GM12878 (cell line): ENCODE results near the gene KASH5. TPM values are rescaled to one million over a fixed set of nuclear protein-coding genes. Genes with fewer than 3 reads are reported as not detected.

ENCODE experiments used
- ATAC-seq: fragments of 200-7000 bp; cut with Tn5 transposase; 3 replicates; pipeline ENCODE4 v1.9.1; 2020; ENCODE audit warnings: mild to moderate bottlenecking, moderate library complexity
- BruUV-seq: library from RNA; stranded (reverse); fragments of 400-500 nt; replicated peaks from 2 replicates; lab custom pipeline; 2021; lab: Mats Ljungman, UMichigan
- CTCF ChIA-PET: fragments of 300-600 bp; sonication (Branson Sonifier 250); formaldehyde crosslinking; extraction: SDS; loops from one replicate; lab custom pipeline; 2021; ENCODE audit warnings: inconsistent platforms; lab: Yijun Ruan, JAX
- POLR2A ChIA-PET: fragments of 350-600 bp; formaldehyde crosslinking; extraction: SDS; loops from one replicate; lab custom pipeline; 2021; ENCODE audit warnings: inconsistent platforms; lab: Charles Lee
- RAD21 ChIA-PET: fragments of 300-600 bp; sonication (Branson Sonifier 250); formaldehyde crosslinking; loops from one replicate; lab custom pipeline; 2023; ENCODE audit warnings: antibody characterized with exemption; ENCODE audit not compliant: unreplicated experiment; lab: Charles Lee
- SMC1A ChIA-PET: fragments of 300-600 bp; sonication (Branson Sonifier 250); formaldehyde crosslinking; loops from one replicate; lab custom pipeline; 2023; ENCODE audit not compliant: unreplicated experiment, uncharacterized antibody; lab: Charles Lee
- DNase-seq: peaks from one replicate; pipeline ENCODE4 v3.0.0-alpha.2; 2011; ENCODE audit warnings: low read depth, low spot score
- FAIRE-seq: peaks from 3 replicates; lab custom pipeline; 2011; peaks lifted over from hg19 to GRCh38; lab: Jason Lieb, UNC
- H2AFZ ChIP-seq: 2 replicates; pipeline ENCODE4 v1.6.0; 2011; ENCODE audit warnings: low read depth, low read length, control low read depth; ENCODE audit not compliant: control insufficient read depth
- H3K27ac ChIP-seq: 2 replicates; pipeline ENCODE4 v1.5.1; 2011; ENCODE audit warnings: control low read depth; ENCODE audit not compliant: control insufficient read depth, insufficient read depth
- H3K27me3 ChIP-seq, 2 experiments: replicated peaks in 1 of 2; 2 replicates each; pipeline versions ENCODE4 v1.6.0 to v1.6.1; 2011; ENCODE audit warnings: low read length in 1 of 2; ENCODE audit not compliant: control insufficient read depth in 2 of 2, insufficient read depth in 2 of 2
- H3K36me3 ChIP-seq, 2 experiments: 2 replicates each; pipeline ENCODE4 v1.5.1; 2011; ENCODE audit warnings: low read length in 1 of 2; ENCODE audit not compliant: control insufficient read depth in 2 of 2, insufficient read depth in 2 of 2
- H3K4me1 ChIP-seq: 2 replicates; pipeline ENCODE4 v1.6.1; 2011; ENCODE audit warnings: mild to moderate bottlenecking, low read length, moderate library complexity, mixed read lengths; ENCODE audit not compliant: control insufficient read depth, insufficient read depth
- H3K4me2 ChIP-seq: 2 replicates; pipeline ENCODE4 v1.6.0; 2011; ENCODE audit warnings: control low read depth; ENCODE audit not compliant: control insufficient read depth, insufficient read depth
- H3K4me3 ChIP-seq: fragments of 200-600 bp; sonication (generic); 2 replicates; pipeline ENCODE4 v1.5.1; 2016
- H3K79me2 ChIP-seq: 2 replicates; pipeline ENCODE4 v1.6.0; 2011; ENCODE audit warnings: low read length; ENCODE audit not compliant: control insufficient read depth, insufficient read depth
- H3K9ac ChIP-seq: 2 replicates; pipeline ENCODE4 v1.8.0; 2011; ENCODE audit warnings: low read length, control low read depth, mixed read lengths; ENCODE audit not compliant: control insufficient read depth, insufficient read depth
- H3K9me3 ChIP-seq: replicated peaks from 3 replicates; pipeline ENCODE4 v1.5.1; 2011; ENCODE audit warnings: mild to moderate bottlenecking, low read length; ENCODE audit not compliant: control insufficient read depth, insufficient read depth
- H4K20me1 ChIP-seq: 2 replicates; pipeline ENCODE4 v1.6.0; 2011; ENCODE audit not compliant: control insufficient read depth, insufficient read depth
- ASH2L ChIP-seq: fragments of 300-600, 200-600 bp; sonication (generic); IDR thresholded peaks from 2 replicates; pipeline ENCODE4 v1.6.1; 2017; ENCODE audit warnings: low read depth, mild to moderate bottlenecking, borderline replicate concordance
- ATF7 ChIP-seq: fragments of 450-650 bp; IDR thresholded peaks from 2 replicates; pipeline ENCODE4 v1.6.1; 2016; ENCODE audit warnings: low read depth, mild to moderate bottlenecking
- BACH1 ChIP-seq: fragments of 450-650 bp; IDR thresholded peaks from 2 replicates; pipeline ENCODE4 v1.6.1; 2017; ENCODE audit warnings: mild to moderate bottlenecking, borderline replicate concordance
- BHLHE40 ChIP-seq, 2 experiments: fragments of 450-650 bp in 1 of 2; IDR thresholded peaks; 2 replicates each; pipeline ENCODE4 v1.6.1; 2011 to 2017; ENCODE audit warnings: low read depth in 2 of 2, borderline replicate concordance in 1 of 2, improper control_type of control experiment in 1 of 2, low read length in 1 of 2, mild to moderate bottlenecking in 1 of 2
- ETV6 ChIP-seq, 2 experiments: fragments of 450-650 bp in 1 of 2; IDR thresholded peaks in 1 of 2; conservative IDR thresholded peaks in 1 of 2; 2 replicates each; pipeline ENCODE4 v1.6.1; 2014; ENCODE audit warnings: antibody characterized with exemption in 1 of 2, borderline replicate concordance in 1 of 2, low read depth in 1 of 2, mild to moderate bottlenecking in 1 of 2, moderate library complexity in 1 of 2
- IKZF2 ChIP-seq, 2 experiments: fragments of 450-650 bp; IDR thresholded peaks; 2 replicates each; pipeline ENCODE4 v1.6.1; 2017; ENCODE audit warnings: mild to moderate bottlenecking in 2 of 2, moderate library complexity in 2 of 2
- MEF2A ChIP-seq: IDR thresholded peaks from 2 replicates; pipeline ENCODE4 v1.6.1; 2011; ENCODE audit warnings: low read depth, mild to moderate bottlenecking, low read length, moderate library complexity; ENCODE audit not compliant: insufficient read depth
- MTA3 ChIP-seq: IDR thresholded peaks from 2 replicates; pipeline ENCODE4 v1.6.1; 2012; ENCODE audit warnings: low read length, inconsistent platforms, borderline replicate concordance
- NFIC ChIP-seq: IDR thresholded peaks from 2 replicates; pipeline ENCODE4 v1.6.1; 2012; ENCODE audit warnings: low read depth, mild to moderate bottlenecking, inconsistent platforms, low read length, moderate library complexity
- NFYA ChIP-seq: IDR thresholded peaks from 2 replicates; pipeline ENCODE4 v1.6.1; 2011; ENCODE audit warnings: low read depth, mild to moderate bottlenecking, low read length, improper control_type of control experiment, borderline replicate concordance
- RAD21 ChIP-seq: IDR thresholded peaks from 2 replicates; pipeline ENCODE4 v1.6.1; 2011; ENCODE audit warnings: mild to moderate bottlenecking, low read depth, low read length, moderate library complexity; ENCODE audit not compliant: insufficient read depth
- RFX5 ChIP-seq: IDR thresholded peaks from 2 replicates; pipeline ENCODE4 v1.6.1; 2011; ENCODE audit warnings: low read depth, low read length, improper control_type of control experiment
- SUZ12 ChIP-seq: fragments of 200-600 bp; sonication (generic); IDR thresholded peaks from one replicate; pipeline ENCODE4 v1.6.1; 2018; ENCODE audit warnings: antibody characterized with exemption, mild to moderate bottlenecking; ENCODE audit not compliant: unreplicated experiment
- TARDBP ChIP-seq: IDR thresholded peaks from 2 replicates; pipeline ENCODE4 v1.6.1; 2016; ENCODE audit warnings: borderline replicate concordance
- TCF12 ChIP-seq: IDR thresholded peaks from 2 replicates; pipeline ENCODE4 v1.6.1; 2011; ENCODE audit warnings: low read depth, mild to moderate bottlenecking, low read length
- ZNF274 ChIP-seq: IDR thresholded peaks from one replicate; pipeline ENCODE4 v1.8.0; 2011; ENCODE audit not compliant: insufficient read length, insufficient read depth
- ZZZ3 ChIP-seq: IDR thresholded peaks from 2 replicates; pipeline ENCODE4 v1.6.1; 2011; ENCODE audit warnings: low read depth; ENCODE audit not compliant: control insufficient read depth, insufficient read length
- WGBS: methylation state at CpG from one replicate; pipeline ENCODE4 v1.1.6; 2016; ENCODE audit warnings: low lambda C conversion rate; ENCODE audit not compliant: insufficient replicate concordance, insufficient coverage; ENCODE audit errors: missing lambda C conversion rate; 5-methylcytosine and 5-hydroxymethylcytosine counted together
- in situ Hi-C: fragments of 300-500 bp; cut with MboI; formaldehyde crosslinking; loops from 9 replicates; pipeline ENCODE4 v1.14.3; 2018; ENCODE audit warnings: mixed read lengths
- intact Hi-C: fragments of 100-400 bp; cut with micrococcal nuclease; formaldehyde crosslinking; loops from one replicate; pipeline ENCODE4 v1.14.2; 2022; ENCODE audit not compliant: unreplicated experiment
- polyA plus RNA-seq, 11 experiments: library from polyadenylated mRNA; depleted of rRNA in 4 of 11; unstranded in 6 of 11; stranded (reverse) in 5 of 11; fragments of >200 nt; fragmentation: Nextera tagmentation in 4 of 11; fragmentation: Illumina TruSeq in 1 of 11; extraction: Ambion mirVana in 4 of 11; extraction: Trizol in 1 of 11; gene quantifications; 1 replicate in 1 of 11; 2 replicates in 10 of 11; pipeline versions ENCODE4 v1.2.1 to v1.2.3, GENCODE V29; 2011 to 2016; ENCODE audit warnings: inconsistent platforms in 2 of 11, missing spikeins in 2 of 11, low read depth in 1 of 11
- total RNA-seq, 4 experiments: library from RNA; depleted of rRNA in 3 of 4; stranded (reverse); fragments of >200 nt in 3 of 4; fragmentation: Illumina TruSeq in 1 of 4; extraction: Trizol in 1 of 4; gene quantifications; 2 replicates each; pipeline versions ENCODE4 v1.2.1 to v1.2.3, GENCODE V29; 2013 to 2021
- TF ChIP-seq, protein P1 (sequence below): IDR thresholded peaks from 2 replicates; pipeline ENCODE4 v1.6.1; 2011; ENCODE audit warnings: low read depth, low read length, improper control_type of control experiment, borderline replicate concordance
- TF ChIP-seq, protein P2 (sequence below): fragments of 450-650 bp; formaldehyde crosslinking; IDR thresholded peaks from 2 replicates; pipeline ENCODE4 v1.4.0; 2022; ENCODE audit warnings: mild to moderate bottlenecking, moderate library complexity

KASH5 gene
- total and polyA plus RNA-seq, 10 of the 15 experiments (the other 5 are each of a cell fraction or from before 2014, with no cell fraction given) = 0.03 to 0.06 (median 0.05) TPM; not detected in 7

DNA sequence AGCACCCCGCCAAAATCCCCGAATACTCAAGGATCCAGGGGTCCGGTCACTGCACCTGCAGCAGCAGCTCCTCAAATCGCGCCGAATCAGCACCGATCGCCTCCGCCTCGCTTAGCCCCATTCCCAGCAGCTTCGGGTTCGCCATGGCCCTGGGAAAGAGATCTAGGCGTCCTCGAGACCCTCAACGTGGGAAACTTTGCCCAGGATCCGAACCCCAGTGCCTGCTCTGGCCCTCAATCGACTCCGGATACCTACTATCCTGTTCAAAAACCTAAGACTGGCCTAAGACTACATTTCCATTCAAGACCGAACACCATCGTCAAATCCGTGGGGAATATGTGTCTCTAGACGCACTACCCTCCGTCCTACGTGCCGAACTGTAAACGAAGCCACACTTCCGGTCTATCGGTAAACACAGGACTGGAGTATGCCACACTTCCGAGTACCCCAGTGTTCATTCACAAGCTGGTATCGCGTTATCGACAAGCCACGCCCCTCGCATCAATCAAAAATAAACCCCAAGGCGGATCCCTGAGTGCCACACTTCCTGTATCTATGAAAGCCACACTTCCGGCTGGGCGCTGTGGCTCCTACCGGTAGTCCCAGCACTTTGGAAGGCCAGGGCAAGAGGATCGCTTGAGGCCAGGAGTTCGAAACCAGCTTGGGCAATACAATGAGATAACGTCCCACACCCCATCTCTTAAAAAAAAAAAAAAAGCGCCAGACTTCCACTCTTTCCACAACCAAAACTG lies 63.6 kb downstream of the KASH5 start, which contains the start of gene PIH1D1:
PIH1D1 (minus strand) TSS at position 385 of the 752 bp plus-strand sequence; CDS start at position 145, 240 bp downstream.
- ATAC-seq (peak; percentile 77), DNase-seq (peak; percentile 99), FAIRE-seq (peak; percentile 100)
- peaks cover 32% of the 10 kb centered on the region for H3K79me2 ChIP-seq
- RAD21 ChIA-PET = interaction anchor here (0.6 to 9.0 kb wide), 7 partner anchors 9 to 225 kb away, joined by 3 to 90 read pairs (median 3); partner anchors contain the start of genes PRMT1 and RPS11
- no peaks in the 10 kb centered on the region for H3K9me3 ChIP-seq
- peak within 1 kb of the TSS; percentile 94 for H2AFZ ChIP-seq
- H3K9ac ChIP-seq = peak within 1 kb of the TSS; percentile 100
- H3K4me1 ChIP-seq = peaks cover 12% of the 10 kb centered on the region
- peaks cover 2 to 6% of the 10 kb centered on the region in 2 experiments; a peak in 3 of 4 replicates for H3K36me3 ChIP-seq
- peak within 1 kb of the TSS; percentile 85 for H3K4me3 ChIP-seq
- H3K27ac ChIP-seq = peak within 1 kb of the TSS; percentile 100
- CTCF ChIA-PET = interaction anchor here (0.9 to 5.1 kb wide), 9 partner anchors 8 to 487 kb away, joined by 3 to 46 read pairs (median 5); partner anchors contain the start of gene FLT3LG
- 1% methylated on average over 42 of the region's 42 CpGs for WGBS
- SMC1A ChIA-PET = interaction anchor here (0.8 to 9.0 kb wide), 6 partner anchors 18 to 128 kb away, joined by 3 to 53 read pairs (median 6); partner anchors contain the start of gene FLT3LG
- intact Hi-C loops (loop anchor here (1.0 to 5.0 kb wide), 3 partner anchors 19 to 119 kb away; partner anchors contain the start of gene RPL13A), in situ Hi-C loops (no loop called here)
- H3K27me3 ChIP-seq = no peaks in the 10 kb centered on the region
- H4K20me1 ChIP-seq = no peaks in the 10 kb centered on the region; the same call in 1 of the 2 replicates
- POLR2A ChIA-PET = interaction anchor here (0.5 to 6.1 kb wide), 24 partner anchors 9 to 537 kb away, joined by 3 to 81 read pairs (median 4); partner anchors contain the start of genes FLT3LG, NOSIP, PRRG2 and RPS11
- BruUV-seq = TSS peak; percentile 90
- H3K4me2 ChIP-seq = peak within 1 kb of the TSS; percentile 98
- no peak for TF ChIP-seq RAD21
- no peak for TF ChIP-seq ETV6 (conservative IDR thresholded peaks at IDR 0.05 in 1 of 2, IDR thresholded peaks at IDR 0.05 in 1 of 2; ENCODE audit: borderline replicate concordance in 1 of 2, low read depth in 1 of 2)
- no peak for TF ChIP-seq TCF12
- TF ChIP-seq, protein P1, sequence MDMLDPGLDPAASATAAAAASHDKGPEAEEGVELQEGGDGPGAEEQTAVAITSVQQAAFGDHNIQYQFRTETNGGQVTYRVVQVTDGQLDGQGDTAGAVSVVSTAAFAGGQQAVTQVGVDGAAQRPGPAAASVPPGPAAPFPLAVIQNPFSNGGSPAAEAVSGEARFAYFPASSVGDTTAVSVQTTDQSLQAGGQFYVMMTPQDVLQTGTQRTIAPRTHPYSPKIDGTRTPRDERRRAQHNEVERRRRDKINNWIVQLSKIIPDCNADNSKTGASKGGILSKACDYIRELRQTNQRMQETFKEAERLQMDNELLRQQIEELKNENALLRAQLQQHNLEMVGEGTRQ = no peak
- TF ChIP-seq SUZ12 = no peak
- TF ChIP-seq NFIC = no peak
- no peak for TF ChIP-seq ASH2L
- TF ChIP-seq MEF2A = no peak
- TF ChIP-seq ATF7 = peak; percentile 49; the same call in 1 of the 2 replicates
- TF ChIP-seq TARDBP = no peak
- no peak for TF ChIP-seq RFX5
- TF ChIP-seq ZZZ3 = no peak
- peak in 1 of 2 experiments; percentile 41; a peak in 2 of 4 replicates for TF ChIP-seq BHLHE40 (IDR thresholded peaks at IDR 0.05; ENCODE audit: borderline replicate concordance in 1 of 2, low read depth in 2 of 2, low read length in 1 of 2)
- TF ChIP-seq NFYA = no peak
- TF ChIP-seq ZNF274 = no peak
- TF ChIP-seq BACH1 = no peak
- no peak for TF ChIP-seq MTA3
- TF ChIP-seq, protein P2, sequence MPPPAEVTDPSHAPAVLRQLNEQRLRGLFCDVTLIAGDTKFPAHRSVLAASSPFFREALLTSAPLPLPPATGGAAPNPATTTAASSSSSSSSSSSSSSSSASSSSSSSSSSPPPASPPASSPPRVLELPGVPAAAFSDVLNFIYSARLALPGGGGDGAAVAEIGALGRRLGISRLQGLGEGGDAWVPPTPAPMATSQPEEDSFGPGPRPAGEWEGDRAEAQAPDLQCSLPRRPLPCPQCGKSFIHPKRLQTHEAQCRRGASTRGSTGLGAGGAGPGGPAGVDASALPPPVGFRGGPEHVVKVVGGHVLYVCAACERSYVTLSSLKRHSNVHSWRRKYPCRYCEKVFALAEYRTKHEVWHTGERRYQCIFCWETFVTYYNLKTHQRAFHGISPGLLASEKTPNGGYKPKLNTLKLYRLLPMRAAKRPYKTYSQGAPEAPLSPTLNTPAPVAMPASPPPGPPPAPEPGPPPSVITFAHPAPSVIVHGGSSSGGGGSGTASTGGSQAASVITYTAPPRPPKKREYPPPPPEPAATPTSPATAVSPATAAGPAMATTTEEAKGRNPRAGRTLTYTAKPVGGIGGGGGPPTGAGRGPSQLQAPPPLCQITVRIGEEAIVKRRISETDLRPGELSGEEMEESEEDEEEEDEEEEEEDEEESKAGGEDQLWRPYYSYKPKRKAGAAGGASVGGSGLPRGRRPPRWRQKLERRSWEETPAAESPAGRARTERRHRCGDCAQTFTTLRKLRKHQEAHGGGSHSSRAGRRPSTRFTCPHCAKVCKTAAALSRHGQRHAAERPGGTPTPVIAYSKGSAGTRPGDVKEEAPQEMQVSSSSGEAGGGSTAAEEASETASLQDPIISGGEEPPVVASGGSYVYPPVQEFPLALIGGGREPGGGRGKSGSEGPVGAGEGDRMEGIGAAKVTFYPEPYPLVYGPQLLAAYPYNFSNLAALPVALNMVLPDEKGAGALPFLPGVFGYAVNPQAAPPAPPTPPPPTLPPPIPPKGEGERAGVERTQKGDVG (CRISPR knock-in tag) = no peak
- TF ChIP-seq IKZF2 (IDR thresholded peaks at IDR 0.05) = peak in 1 of 2 experiments; percentile 20; a peak in 1 of 4 replicates
